Esophagus squamous epithelium (tissue), 5 donors: ENCODE data around the gene GRIK4. TPM values are rescaled to one million over a fixed set of nuclear protein-coding genes. Genes with fewer than 3 reads are reported as not detected.

ENCODE experiments used
- DNase-seq: peaks from one replicate; lab custom pipeline; 2025; lab: John Stamatoyannopoulos, UW
- H3K27ac ChIP-seq, 4 donors: fragments of 200-600 bp; sonication (generic); one replicate each; pipeline ENCODE4 v1.5.1; 2016 to 2019; ENCODE audit warnings: mild to moderate bottlenecking in 1 of 4
- H3K27me3 ChIP-seq, 4 donors: fragments of 200-600 bp; sonication (generic); 1 replicate in 3 of 4; 2 replicates in 1 of 4; pipeline versions ENCODE4 v1.5.1 to v1.6.0; 2017 to 2021; ENCODE audit warnings: antibody characterized with exemption in 1 of 4
- H3K36me3 ChIP-seq, 3 donors: fragments of 200-600 bp; sonication (generic); one replicate each; pipeline ENCODE4 v1.5.1; 2016 to 2019
- H3K4me1 ChIP-seq, 3 donors: fragments of 200-600 bp; sonication (generic); one replicate each; pipeline ENCODE4 v1.5.1; 2017 to 2019
- H3K4me3 ChIP-seq, 4 donors: fragments of 200-600 bp; sonication (generic); 1 replicate in 3 of 4; 2 replicates in 1 of 4; pipeline ENCODE4 v1.5.1; 2016 to 2019; ENCODE audit warnings: mild to moderate bottlenecking in 2 of 4, moderate library complexity in 1 of 4
- H3K9me3 ChIP-seq, 3 donors: fragments of 200-600 bp; sonication (generic); one replicate each; pipeline ENCODE4 v1.5.1; 2016 to 2019
- CTCF ChIP-seq, 6 experiments: fragments of 450-650 bp in 4 of 6; fragments of 200-600 bp in 2 of 6; sonication (generic) in 2 of 6; IDR thresholded peaks; one replicate each; pipeline ENCODE4 v1.5.1; 2016 to 2019; ENCODE audit warnings: antibody characterized with exemption in 6 of 6, mild to moderate bottlenecking in 4 of 6, moderate library complexity in 4 of 6
- POLR2A ChIP-seq, 4 donors: fragments of 450-650 bp; IDR thresholded peaks; one replicate each; pipeline ENCODE4 v1.6.1; 2017; ENCODE audit warnings: antibody characterized with exemption in 4 of 4, mild to moderate bottlenecking in 4 of 4, moderate library complexity in 3 of 4
- WGBS, 2 donors: methylation state at CpG; one replicate each; pipeline ENCODE4 v1.1.5; 2018; 5-methylcytosine and 5-hydroxymethylcytosine counted together
- intact Hi-C: fragments of 100-400 bp; cut with DNase I; formaldehyde crosslinking; loops from one replicate; pipeline ENCODE4 v1.15.0; 2022
- total RNA-seq, 4 donors: library from RNA; depleted of rRNA; stranded (reverse); fragments of >200 nt; gene quantifications; one replicate each; pipeline ENCODE4 v1.1.0, GENCODE V29; 2016
- donor health status: DM: yes; HTN: yes; CAD: no.

Gene GRIK4
- total RNA-seq, 4 donors from 2014 or later: 0.15 to 0.19 TPM; not detected in 2

GRCh38 chr11:120996973-120997372 is 485.4 kb downstream of the GRIK4 start:
- Histone ChIP-seq H3K27me3 (peaks cover 0 to 28% (median 0%) of the 10 kb centered on the region in 4 donors), H3K9me3 (no peaks in the 10 kb centered on the region), H3K27ac (no peak overlapping the region), H3K36me3 (no peaks in the 10 kb centered on the region), H3K4me3 (no peak overlapping the region), H3K4me1 (no peaks in the 10 kb centered on the region)
- no peak for DNase-seq
- TF ChIP-seq CTCF (IDR thresholded peaks at IDR 0.05): no peak
- TF ChIP-seq POLR2A (IDR thresholded peaks at IDR 0.05): no peak
- 86 to 91% methylated on average over 5 of the region's 5 CpGs for WGBS, 2 donors
- intact Hi-C loops: no loop called here

GRCh38 chr11:120998581-120998980 is 487.0 kb downstream of the GRIK4 start:
- TF ChIP-seq CTCF (IDR thresholded peaks at IDR 0.05) (no peak), POLR2A (IDR thresholded peaks at IDR 0.05) (no peak)
- Histone ChIP-seq H3K4me1 (no peaks in the 10 kb centered on the region), H3K36me3 (no peaks in the 10 kb centered on the region), H3K4me3 (no peak overlapping the region), H3K27me3 (peaks cover 0 to 19% (median 0%) of the 10 kb centered on the region in 4 donors), H3K9me3 (no peaks in the 10 kb centered on the region), H3K27ac (no peak overlapping the region)
- intact Hi-C loops: no loop called here
- 77 to 88% methylated on average over 1 of the region's 1 CpG for WGBS, 2 donors
- DNase-seq: no peak

GRCh38 chr11:121004206-121004840 is 492.8 kb downstream of the GRIK4 start:
- intact Hi-C loops: no loop called here
- no peak for DNase-seq
- no peak overlapping the region for H3K4me3 ChIP-seq
- no peaks in the 10 kb centered on the region for H3K9me3 ChIP-seq
- WGBS, 2 donors: 38 to 52% methylated on average over 3 to 4 of the region's 4 CpGs
- no peak overlapping the region for H3K27ac ChIP-seq
- no peak for TF ChIP-seq POLR2A (IDR thresholded peaks at IDR 0.05)
- no peak for TF ChIP-seq CTCF (IDR thresholded peaks at IDR 0.05)
- peaks cover 0 to 16% (median 0%) of the 10 kb centered on the region in 4 donors for H3K27me3 ChIP-seq
- no peaks in the 10 kb centered on the region for H3K4me1 ChIP-seq
- H3K36me3 ChIP-seq: no peaks in the 10 kb centered on the region

GRCh38 chr11:121006922-121007321 is 495.4 kb downstream of the GRIK4 start:
- no peak for TF ChIP-seq POLR2A (IDR thresholded peaks at IDR 0.05)
- no peak for TF ChIP-seq CTCF (IDR thresholded peaks at IDR 0.05)
- H3K36me3 ChIP-seq: no peaks in the 10 kb centered on the region
- no peak overlapping the region for H3K27ac ChIP-seq
- H3K4me3 ChIP-seq: no peak overlapping the region
- DNase-seq: no peak
- H3K9me3 ChIP-seq: no peaks in the 10 kb centered on the region
- WGBS, 2 donors: 67 to 68% methylated on average over 1 of the region's 1 CpG
- peaks cover 0 to 16% (median 0%) of the 10 kb centered on the region in 4 donors for H3K27me3 ChIP-seq
- intact Hi-C loops: no loop called here
- H3K4me1 ChIP-seq: no peaks in the 10 kb centered on the region

GRCh38 chr11:121008551-121008950 is 497.0 kb downstream of the GRIK4 start:
- Histone ChIP-seq H3K4me1 (no peaks in the 10 kb centered on the region), H3K27me3 (peaks cover 0 to 16% (median 0%) of the 10 kb centered on the region in 4 donors), H3K9me3 (no peaks in the 10 kb centered on the region), H3K27ac (no peak overlapping the region), H3K4me3 (no peak overlapping the region), H3K36me3 (no peaks in the 10 kb centered on the region)
- intact Hi-C loops: no loop called here
- TF ChIP-seq POLR2A (IDR thresholded peaks at IDR 0.05) (no peak), CTCF (IDR thresholded peaks at IDR 0.05) (no peak)
- DNase-seq: no peak
